ENCODE measurements around the gene SLC35F1. TPM values are rescaled to one million over a fixed set of nuclear protein-coding genes. Genes with fewer than 3 reads are reported as not detected.

The SLC35F1 gene
- total and polyA plus RNA-seq, 2 experiments from 2014 or later, result not detected

DNA sequence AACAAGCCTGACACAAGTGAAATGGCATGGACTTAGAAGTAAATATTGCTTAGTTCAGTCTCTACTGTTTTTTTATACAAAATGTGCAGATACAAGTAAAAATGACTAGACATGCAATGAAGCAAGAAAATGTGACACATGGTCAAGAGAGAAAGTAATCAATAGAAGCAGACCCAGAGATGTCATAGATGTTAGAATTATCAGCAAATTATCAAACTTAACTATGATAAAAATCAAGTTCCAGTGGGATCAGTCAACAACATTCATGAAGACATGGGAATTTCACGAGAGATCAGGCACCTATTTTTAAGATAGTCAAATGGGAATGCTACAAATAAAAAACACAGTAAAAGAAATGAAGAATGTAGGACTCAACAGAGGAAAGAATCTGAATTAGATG is 267.0 kb downstream of the SLC35F1 start:
- Histone ChIP-seq H3F3A (ENCODE audit: insufficient read depth) (no peaks in the 10 kb centered on the region), H3K27ac (no peak overlapping the region), H3K9ac (no peak overlapping the region), H3K9me2 (ENCODE audit: insufficient read depth) (no peaks in the 10 kb centered on the region), H4K20me1 (ENCODE audit: insufficient read depth) (no peaks in the 10 kb centered on the region), H3K4me1 (ENCODE audit: insufficient read depth) (no peaks in the 10 kb centered on the region), H2AFZ (no peak overlapping the region), H3K9me3 (ENCODE audit: low read depth) (no peaks in the 10 kb centered on the region), H3K4me3 (no peak overlapping the region), H3K27me3 (replicated peaks; ENCODE audit: insufficient read depth) (no peaks in the 10 kb centered on the region; the same call in 1 of the 2 replicates), H3K79me2 (ENCODE audit: insufficient read depth) (no peaks in the 10 kb centered on the region), H3K36me3 (ENCODE audit: low read depth) (no peaks in the 10 kb centered on the region), H3K4me2 (ENCODE audit: unreplicated experiment) (no peak overlapping the region)
- no peak for TF ChIP-seq EZH2phosphoT487 (IDR thresholded peaks at IDR 0.05; ENCODE audit: insufficient read depth, low read depth)
- TF ChIP-seq EZH2 (IDR thresholded peaks at IDR 0.05; ENCODE audit: insufficient read depth, poor library complexity, severe bottlenecking), result no peak
- WGBS, 2 experiments (ENCODE audit: low coverage in 1 of 2, low lambda C conversion rate in 2 of 2, missing lambda C conversion rate in 2 of 2), result 2 to 4% methylated on average over 1 of the region's 1 CpG
- in situ Hi-C loops (cut with MboI), result no loop called here
- no peak for DNase-seq

DNA sequence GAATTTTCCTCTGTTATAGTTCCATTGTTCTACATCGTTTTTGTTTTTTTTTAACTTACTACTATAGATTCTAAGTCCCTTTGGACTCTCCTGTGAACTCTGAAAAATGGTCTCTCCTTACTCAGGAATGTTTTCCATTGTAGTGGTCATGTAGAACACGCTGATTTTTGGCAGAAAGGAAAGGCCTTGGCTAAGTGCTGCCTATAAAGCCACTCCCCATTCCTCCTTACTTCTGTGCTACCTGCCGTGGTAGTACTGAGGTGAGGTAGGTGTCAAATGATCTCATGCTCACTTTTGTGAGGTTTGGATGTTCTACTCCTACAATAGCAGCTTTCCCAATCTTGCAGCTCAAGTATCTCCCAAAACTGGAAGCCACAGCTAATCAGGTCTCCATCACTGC is 270.7 kb downstream of the SLC35F1 start:
- Histone ChIP-seq H3F3A (ENCODE audit: insufficient read depth) (no peaks in the 10 kb centered on the region), H3K4me1 (ENCODE audit: insufficient read depth) (no peaks in the 10 kb centered on the region), H4K20me1 (ENCODE audit: insufficient read depth) (no peaks in the 10 kb centered on the region), H3K79me2 (ENCODE audit: insufficient read depth) (no peaks in the 10 kb centered on the region), H2AFZ (no peak overlapping the region), H3K27ac (no peak overlapping the region), H3K9ac (no peak overlapping the region), H3K27me3 (replicated peaks; ENCODE audit: insufficient read depth) (peaks cover 8% of the 10 kb centered on the region), H3K9me2 (ENCODE audit: insufficient read depth) (no peaks in the 10 kb centered on the region), H3K9me3 (ENCODE audit: low read depth) (no peaks in the 10 kb centered on the region), H3K36me3 (ENCODE audit: low read depth) (no peaks in the 10 kb centered on the region), H3K4me2 (ENCODE audit: unreplicated experiment) (no peak overlapping the region), H3K4me3 (no peak overlapping the region)
- WGBS, 2 experiments (ENCODE audit: low coverage in 1 of 2, low lambda C conversion rate in 2 of 2, missing lambda C conversion rate in 2 of 2), result 14 to 19% methylated on average over 3 of the region's 3 CpGs
- DNase-seq, result no peak
- no peak for TF ChIP-seq EZH2phosphoT487 (IDR thresholded peaks at IDR 0.05; ENCODE audit: insufficient read depth, low read depth)
- TF ChIP-seq EZH2 (IDR thresholded peaks at IDR 0.05; ENCODE audit: insufficient read depth, poor library complexity, severe bottlenecking), result no peak
- in situ Hi-C loops (cut with MboI), result no loop called here

DNA sequence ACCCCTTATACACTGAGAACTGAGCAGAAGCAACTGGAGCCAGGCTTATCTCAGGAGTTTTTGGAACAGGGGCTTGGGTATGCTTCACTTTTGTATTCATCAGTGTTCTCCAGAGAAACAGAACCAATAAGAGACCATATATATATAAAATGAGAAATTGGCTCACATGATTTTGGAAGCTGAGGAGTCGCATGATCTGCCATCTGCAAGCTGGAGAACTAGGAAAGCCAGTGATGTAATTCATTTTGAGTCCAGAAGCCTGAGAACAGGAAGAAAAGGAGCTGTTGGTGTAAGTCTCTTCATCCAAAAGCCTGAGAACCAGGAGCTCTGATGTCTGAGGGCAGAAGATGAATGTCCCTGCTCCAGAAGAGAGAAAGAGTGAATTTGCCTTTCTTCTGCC is 272.0 kb downstream of the SLC35F1 start:
- H3K36me3 ChIP-seq (ENCODE audit: low read depth), result no peaks in the 10 kb centered on the region
- no peak overlapping the region for H2AFZ ChIP-seq
- no peaks in the 10 kb centered on the region for H3K79me2 ChIP-seq (ENCODE audit: insufficient read depth)
- H3K9ac ChIP-seq, result no peak overlapping the region
- no peak overlapping the region for H3K4me3 ChIP-seq
- H3K9me2 ChIP-seq (ENCODE audit: insufficient read depth), result no peaks in the 10 kb centered on the region
- H3K4me1 ChIP-seq (ENCODE audit: insufficient read depth), result no peaks in the 10 kb centered on the region
- no peaks in the 10 kb centered on the region for H4K20me1 ChIP-seq (ENCODE audit: insufficient read depth)
- H3F3A ChIP-seq (ENCODE audit: insufficient read depth), result no peaks in the 10 kb centered on the region
- in situ Hi-C loops (cut with MboI), result no loop called here
- H3K9me3 ChIP-seq (ENCODE audit: low read depth), result no peaks in the 10 kb centered on the region
- H3K27ac ChIP-seq, result no peak overlapping the region
- WGBS, 2 experiments (ENCODE audit: low coverage in 1 of 2, low lambda C conversion rate in 2 of 2, missing lambda C conversion rate in 2 of 2), result 29 to 32% methylated on average over 1 of the region's 1 CpG
- TF ChIP-seq EZH2phosphoT487 (IDR thresholded peaks at IDR 0.05; ENCODE audit: insufficient read depth, low read depth) (no peak), EZH2 (IDR thresholded peaks at IDR 0.05; ENCODE audit: insufficient read depth, poor library complexity, severe bottlenecking) (no peak)
- H3K4me2 ChIP-seq (ENCODE audit: unreplicated experiment), result no peak overlapping the region
- peaks cover 8% of the 10 kb centered on the region; the same call in 1 of the 2 replicates for H3K27me3 ChIP-seq (replicated peaks; ENCODE audit: insufficient read depth)
- DNase-seq, result no peak

DNA sequence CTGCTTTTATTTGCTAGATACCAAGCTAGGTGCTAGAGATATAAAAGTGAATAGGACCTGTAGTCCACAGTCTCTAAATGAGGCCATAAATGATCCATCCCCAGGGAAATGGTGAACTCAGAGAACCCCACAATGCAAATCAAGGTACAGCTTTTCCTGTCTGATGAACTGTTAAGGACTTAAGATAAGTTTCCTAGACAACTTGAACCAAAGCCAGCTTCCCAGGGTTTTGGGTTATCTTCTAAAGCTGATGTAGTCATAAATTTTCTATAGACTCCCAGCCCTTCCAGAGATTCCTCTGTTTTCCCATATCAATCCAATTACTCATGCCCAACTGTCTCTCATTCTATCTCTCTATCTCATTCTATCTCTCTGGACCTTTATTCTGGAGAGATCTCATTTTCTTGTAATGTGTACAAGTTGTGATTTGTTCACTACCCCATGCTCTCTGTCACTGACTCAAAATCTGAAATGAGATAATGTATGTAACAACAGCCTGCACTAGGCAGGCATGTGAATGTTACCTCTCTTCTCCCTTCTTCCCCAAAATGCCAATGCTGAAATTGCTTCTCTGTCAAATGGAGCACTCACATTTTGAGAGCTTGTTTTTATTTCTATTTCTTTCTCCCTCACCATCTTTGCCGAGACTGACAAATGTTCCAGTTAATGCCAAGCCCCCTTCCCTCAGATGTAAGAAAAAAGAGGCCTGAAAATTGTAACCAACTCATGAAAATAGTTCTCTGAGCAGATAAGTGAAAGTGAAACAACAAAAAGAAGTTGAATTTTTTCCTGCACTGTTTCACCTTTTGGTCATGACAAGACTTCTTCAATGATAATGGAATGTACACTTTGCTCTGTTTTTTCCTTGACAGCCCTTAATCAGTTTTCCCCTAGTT is 279.9 kb downstream of the SLC35F1 start:
- Histone ChIP-seq H2AFZ (no peak overlapping the region), H3K9me3 (ENCODE audit: low read depth) (no peaks in the 10 kb centered on the region), H3K9me2 (ENCODE audit: insufficient read depth) (no peaks in the 10 kb centered on the region), H3K79me2 (ENCODE audit: insufficient read depth) (no peaks in the 10 kb centered on the region), H3K9ac (peak overlapping the region; percentile 30), H3K27ac (peak overlapping the region; percentile 72), H3K4me3 (peak overlapping the region; percentile 14), H3K27me3 (replicated peaks; ENCODE audit: insufficient read depth) (no peaks in the 10 kb centered on the region), H3K4me1 (ENCODE audit: insufficient read depth) (peaks cover 21% of the 10 kb centered on the region), H3K4me2 (ENCODE audit: unreplicated experiment) (peak overlapping the region; percentile 64), H3K36me3 (ENCODE audit: low read depth) (no peaks in the 10 kb centered on the region), H3F3A (ENCODE audit: insufficient read depth) (peaks cover 25% of the 10 kb centered on the region), H4K20me1 (ENCODE audit: insufficient read depth) (no peaks in the 10 kb centered on the region)
- 0 to 6% methylated on average over 1 of the region's 1 CpG for WGBS, 2 experiments (ENCODE audit: low coverage in 1 of 2, low lambda C conversion rate in 2 of 2, missing lambda C conversion rate in 2 of 2)
- in situ Hi-C loops (cut with MboI), result no loop called here
- peak; percentile 10 for DNase-seq
- TF ChIP-seq EZH2phosphoT487 (IDR thresholded peaks at IDR 0.05; ENCODE audit: insufficient read depth, low read depth), result no peak
- no peak for TF ChIP-seq EZH2 (IDR thresholded peaks at IDR 0.05; ENCODE audit: insufficient read depth, poor library complexity, severe bottlenecking)
